ENCODE results near the gene CCDC107. TPM values are rescaled to one million over a fixed set of nuclear protein-coding genes. Genes with fewer than 3 reads are reported as not detected.

Gene CCDC107
- polyA plus RNA-seq, 1 experiment: 11.8 TPM

DNA sequence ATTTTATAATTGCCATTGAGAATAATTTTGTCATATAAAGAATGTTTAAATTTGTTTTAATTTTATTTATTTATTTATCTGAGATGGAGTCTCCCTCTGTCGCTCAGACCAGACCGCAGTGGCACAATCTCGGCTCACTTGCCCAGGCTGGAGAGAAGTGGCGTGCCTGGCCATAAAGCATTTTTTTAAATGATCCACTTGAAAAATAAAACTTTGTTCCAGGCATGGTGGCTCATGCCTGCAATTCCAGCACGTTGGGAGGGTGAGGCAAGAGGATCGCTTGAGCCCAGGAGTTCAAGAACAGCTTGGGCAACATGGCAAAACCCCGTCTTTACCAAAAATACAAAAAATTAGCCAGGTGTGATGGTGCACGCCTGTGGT, 5.3 kb upstream of the CCDC107 start:
- DNase-seq (ENCODE audit: low read depth, low spot score): no peak
- H3K4me3 ChIP-seq (ENCODE audit: low read depth, low read length): no peak overlapping the region
- ChIA-PET CTCF (interaction anchor here (1.0 kb wide), 1 partner anchor 42 kb away, joined by 6 read pairs; no protein-coding TSS in a partner anchor), POLR2A (no interaction called here)
- TF ChIP-seq, protein P1, sequence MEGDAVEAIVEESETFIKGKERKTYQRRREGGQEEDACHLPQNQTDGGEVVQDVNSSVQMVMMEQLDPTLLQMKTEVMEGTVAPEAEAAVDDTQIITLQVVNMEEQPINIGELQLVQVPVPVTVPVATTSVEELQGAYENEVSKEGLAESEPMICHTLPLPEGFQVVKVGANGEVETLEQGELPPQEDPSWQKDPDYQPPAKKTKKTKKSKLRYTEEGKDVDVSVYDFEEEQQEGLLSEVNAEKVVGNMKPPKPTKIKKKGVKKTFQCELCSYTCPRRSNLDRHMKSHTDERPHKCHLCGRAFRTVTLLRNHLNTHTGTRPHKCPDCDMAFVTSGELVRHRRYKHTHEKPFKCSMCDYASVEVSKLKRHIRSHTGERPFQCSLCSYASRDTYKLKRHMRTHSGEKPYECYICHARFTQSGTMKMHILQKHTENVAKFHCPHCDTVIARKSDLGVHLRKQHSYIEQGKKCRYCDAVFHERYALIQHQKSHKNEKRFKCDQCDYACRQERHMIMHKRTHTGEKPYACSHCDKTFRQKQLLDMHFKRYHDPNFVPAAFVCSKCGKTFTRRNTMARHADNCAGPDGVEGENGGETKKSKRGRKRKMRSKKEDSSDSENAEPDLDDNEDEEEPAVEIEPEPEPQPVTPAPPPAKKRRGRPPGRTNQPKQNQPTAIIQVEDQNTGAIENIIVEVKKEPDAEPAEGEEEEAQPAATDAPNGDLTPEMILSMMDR (IDR thresholded peaks at IDR 0.05; ENCODE audit: low read depth, low read length): no peak
- peaks cover 3% of the 10 kb centered on the region; the same call in 1 of the 2 replicates for H3K9me3 ChIP-seq (ENCODE audit: control insufficient read depth, insufficient read depth, low read length)
- no peaks in the 10 kb centered on the region for H3K27me3 ChIP-seq (ENCODE audit: control insufficient read depth, insufficient read depth, low read length)
- no peak overlapping the region for H3K27ac ChIP-seq (ENCODE audit: low read depth, low read length)

- peaks cover 3% of the 10 kb centered on the region; the same call in 1 of the 2 replicates for H3K9me3 ChIP-seq (ENCODE audit: control insufficient read depth, insufficient read depth, low read length)
- no peak overlapping the region for H3K4me3 ChIP-seq (ENCODE audit: low read depth, low read length)
- POLR2A ChIA-PET: interaction anchor here (0.6 kb wide), 1 partner anchor 75 kb away, joined by 3 read pairs; no protein-coding TSS in a partner anchor
- DNase-seq (ENCODE audit: low read depth, low spot score): no peak
- no peak overlapping the region for H3K27ac ChIP-seq (ENCODE audit: low read depth, low read length)
- CTCF ChIA-PET: interaction anchor here (0.5 to 1.0 kb wide), 3 partner anchors 37 to 78 kb away, joined by 5 to 6 read pairs (median 5); no protein-coding TSS in a partner anchor
- TF ChIP-seq, protein P1 (IDR thresholded peaks at IDR 0.05; ENCODE audit: low read depth, low read length): no peak
- no peaks in the 10 kb centered on the region for H3K27me3 ChIP-seq (ENCODE audit: control insufficient read depth, insufficient read depth, low read length)
Observed at GRCh38 chr9:35653611-35654010, 4.5 kb upstream of the CCDC107 start.

DNA sequence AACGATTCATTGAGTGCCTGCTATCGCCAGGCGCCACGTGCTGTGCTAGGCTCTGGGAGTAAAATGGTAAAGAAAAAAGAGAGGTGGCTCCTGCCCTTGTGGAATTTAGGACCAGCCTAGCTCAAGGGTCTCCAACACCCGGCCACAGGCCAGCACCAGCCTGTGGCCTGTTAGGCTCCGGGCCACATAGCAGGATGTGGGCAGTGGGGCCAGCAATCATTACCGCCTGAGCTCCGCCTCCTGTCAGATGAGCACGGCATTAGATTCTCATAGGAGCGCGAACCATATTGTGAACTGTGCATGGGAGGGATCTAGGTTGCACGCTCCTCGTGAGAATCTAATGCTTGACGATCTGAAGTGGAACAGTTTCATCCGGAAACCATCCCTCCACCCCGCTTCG, 1.7 kb upstream of the CCDC107 start:
- POLR2A ChIA-PET: interaction anchor here (3.8 kb wide), 1 partner anchor 31 kb away, joined by 75 read pairs; the partner anchor contains the start of gene TPM2
- CTCF ChIA-PET: interaction anchor here (1.0 to 3.7 kb wide), 4 partner anchors 9 to 73 kb away, joined by 3 to 30 read pairs (median 10); partner anchors contain the start of genes CREB3 and TLN1
- no peak for DNase-seq (ENCODE audit: low read depth, low spot score)
- Histone ChIP-seq H3K4me3 (ENCODE audit: low read depth, low read length) (no peak overlapping the region), H3K27me3 (ENCODE audit: control insufficient read depth, insufficient read depth, low read length) (no peaks in the 10 kb centered on the region), H3K27ac (ENCODE audit: low read depth, low read length) (no peak overlapping the region), H3K9me3 (ENCODE audit: control insufficient read depth, insufficient read depth, low read length) (peaks cover 3% of the 10 kb centered on the region; the same call in 1 of the 2 replicates)
- TF ChIP-seq, protein P1 (IDR thresholded peaks at IDR 0.05; ENCODE audit: low read depth, low read length): no peak

- CTCF ChIA-PET: interaction anchor here (0.8 to 3.7 kb wide), 6 partner anchors 10 to 73 kb away, joined by 3 to 30 read pairs (median 10); partner anchors contain the start of genes CREB3 and TLN1
- TF ChIP-seq, protein P1 (IDR thresholded peaks at IDR 0.05; ENCODE audit: low read depth, low read length): no peak
- Histone ChIP-seq H3K9me3 (ENCODE audit: control insufficient read depth, insufficient read depth, low read length) (peaks cover 3% of the 10 kb centered on the region; the same call in 1 of the 2 replicates), H3K27me3 (ENCODE audit: control insufficient read depth, insufficient read depth, low read length) (no peaks in the 10 kb centered on the region), H3K27ac (ENCODE audit: low read depth, low read length) (peak overlapping the region; percentile 96), H3K4me3 (ENCODE audit: low read depth, low read length) (peak overlapping the region; percentile 48)
- POLR2A ChIA-PET: interaction anchor here (0.5 to 3.8 kb wide), 10 partner anchors 12 to 1552 kb away, joined by 3 to 75 read pairs (median 6); partner anchors contain the start of gene TPM2
- DNase-seq (ENCODE audit: low read depth, low spot score): no peak
Observed at GRCh38 chr9:35656831-35657545, 1.1 kb upstream of the CCDC107 start.

Measured in AG04450 (cell line).